Mononuclear cell (primary cell): ENCODE measurements around the gene MYO9A. TPM values are rescaled to one million over a fixed set of nuclear protein-coding genes. Genes with fewer than 3 reads are reported as not detected.
"Not testable (repeated sequence)": the region's sequence is repeated elsewhere in the genome, so short reads cannot be mapped to it uniquely, and the experiment has no call there.

Experiments
- H3K27me3 ChIP-seq: 2 replicates; pipeline ENCODE4 v1.6.0; 2011; ENCODE audit warnings: low read length, control low read depth; ENCODE audit not compliant: insufficient read depth
- H3K4me1 ChIP-seq: 2 replicates; pipeline ENCODE4 v1.5.1; 2011; ENCODE audit warnings: mild to moderate bottlenecking, low read length, control low read depth; ENCODE audit not compliant: insufficient read depth
- H3K4me3 ChIP-seq: 2 replicates; pipeline ENCODE4 v1.5.1; 2011; ENCODE audit warnings: mild to moderate bottlenecking, low read length, moderate library complexity
- H3K9me3 ChIP-seq: 2 replicates; pipeline ENCODE4 v1.5.1; 2011; ENCODE audit warnings: low read depth, mild to moderate bottlenecking, control low read depth, low read length
- total RNA-seq: library from RNA; depleted of rRNA; stranded (reverse); fragments of >200 nt; gene quantifications from one replicate; pipeline ENCODE4 v1.2.3, GENCODE V29; 2012

The MYO9A gene
- total RNA-seq, 1 donor = 25.3 TPM

- no peaks in the 10 kb centered on the region for H3K9me3 ChIP-seq
- no peak overlapping the region for H3K4me3 ChIP-seq
- no peaks in the 10 kb centered on the region for H3K4me1 ChIP-seq
- no peaks in the 10 kb centered on the region for H3K27me3 ChIP-seq
Observed at GRCh38 chr15:71885390-71885789, 232.6 kb downstream of the MYO9A start.

GRCh38 chr15:71883447-71883846 is 234.5 kb downstream of the MYO9A start:
- Histone ChIP-seq H3K27me3 (no peaks in the 10 kb centered on the region), H3K4me1 (no peaks in the 10 kb centered on the region), H3K9me3 (no peaks in the 10 kb centered on the region), H3K4me3 (no peak overlapping the region)

- H3K27me3 ChIP-seq = no peaks in the 10 kb centered on the region
- H3K9me3 ChIP-seq = no peaks in the 10 kb centered on the region
- no peak overlapping the region for H3K4me3 ChIP-seq
- H3K4me1 ChIP-seq = no peaks in the 10 kb centered on the region
Observed at GRCh38 chr15:71880276-71880675, 237.7 kb downstream of the MYO9A start.

GRCh38 chr15:71874245-71874644 is 243.7 kb downstream of the MYO9A start:
- Histone ChIP-seq H3K4me1 (no peaks in the 10 kb centered on the region), H3K27me3 (no peaks in the 10 kb centered on the region), H3K9me3 (no peaks in the 10 kb centered on the region), H3K4me3 (no peak overlapping the region)

GRCh38 chr15:71858232-71858631 is 259.7 kb downstream of the MYO9A start:
- not testable (repeated sequence) for H3K4me3 ChIP-seq, H3K9me3 ChIP-seq

GRCh38 chr15:71853543-71853942 is 264.4 kb downstream of the MYO9A start:
- no peak overlapping the region for H3K4me3 ChIP-seq
- no peaks in the 10 kb centered on the region for H3K4me1 ChIP-seq
- no peaks in the 10 kb centered on the region for H3K9me3 ChIP-seq
- H3K27me3 ChIP-seq = no peaks in the 10 kb centered on the region

More at GRCh38 chr15:71858232-71858631, 259.7 kb downstream of the MYO9A start:
- not testable (repeated sequence) for H3K27me3 ChIP-seq, H3K4me1 ChIP-seq

- no peaks in the 10 kb centered on the region for H3K9me3 ChIP-seq
- H3K4me3 ChIP-seq = no peak overlapping the region
- H3K4me1 ChIP-seq = no peaks in the 10 kb centered on the region
- no peaks in the 10 kb centered on the region for H3K27me3 ChIP-seq
Observed at GRCh38 chr15:71844916-71845315, 273.0 kb downstream of the MYO9A start.

- no peak overlapping the region for H3K4me3 ChIP-seq
- no peaks in the 10 kb centered on the region for H3K4me1 ChIP-seq
- H3K9me3 ChIP-seq = no peaks in the 10 kb centered on the region
- H3K27me3 ChIP-seq = no peaks in the 10 kb centered on the region
Observed at GRCh38 chr15:71841563-71841962, 276.4 kb downstream of the MYO9A start.

- Histone ChIP-seq H3K9me3 (no peaks in the 10 kb centered on the region), H3K27me3 (no peaks in the 10 kb centered on the region), H3K4me1 (no peaks in the 10 kb centered on the region), H3K4me3 (no peak overlapping the region)
Observed at GRCh38 chr15:71830981-71831380, 287.0 kb downstream of the MYO9A start.

- no peaks in the 10 kb centered on the region for H3K27me3 ChIP-seq
- H3K4me1 ChIP-seq = no peaks in the 10 kb centered on the region
- peaks cover 17% of the 10 kb centered on the region for H3K9me3 ChIP-seq
- no peak overlapping the region for H3K4me3 ChIP-seq
Observed at GRCh38 chr15:71826196-71826595, 291.8 kb downstream of the MYO9A start.

GRCh38 chr15:71825021-71825730 is 292.8 kb downstream of the MYO9A start:
- no peak overlapping the region for H3K4me3 ChIP-seq
- H3K4me1 ChIP-seq = no peaks in the 10 kb centered on the region
- no peaks in the 10 kb centered on the region for H3K27me3 ChIP-seq
- peaks cover 24% of the 10 kb centered on the region for H3K9me3 ChIP-seq

- no peaks in the 10 kb centered on the region for H3K27me3 ChIP-seq
- H3K4me3 ChIP-seq = no peak overlapping the region
- peaks cover 27% of the 10 kb centered on the region for H3K9me3 ChIP-seq
- no peaks in the 10 kb centered on the region for H3K4me1 ChIP-seq
Observed at GRCh38 chr15:71823801-71824200, 294.1 kb downstream of the MYO9A start.

- Histone ChIP-seq H3K4me3 (no peak overlapping the region), H3K27me3 (no peaks in the 10 kb centered on the region), H3K9me3 (peaks cover 27% of the 10 kb centered on the region), H3K4me1 (no peaks in the 10 kb centered on the region)
Observed at GRCh38 chr15:71822890-71823630, 294.9 kb downstream of the MYO9A start.

- Histone ChIP-seq H3K4me3 (no peak overlapping the region), H3K4me1 (no peaks in the 10 kb centered on the region), H3K27me3 (no peaks in the 10 kb centered on the region), H3K9me3 (peaks cover 27% of the 10 kb centered on the region)
Observed at GRCh38 chr15:71821547-71822129, 296.3 kb downstream of the MYO9A start.

- no peak overlapping the region for H3K4me3 ChIP-seq
- no peaks in the 10 kb centered on the region for H3K27me3 ChIP-seq
- H3K9me3 ChIP-seq = peaks cover 27% of the 10 kb centered on the region
- H3K4me1 ChIP-seq = no peaks in the 10 kb centered on the region
Observed at GRCh38 chr15:71820127-71820526, 297.8 kb downstream of the MYO9A start.
